ENCODE data around the gene TMEM82. TPM values are rescaled to one million over a fixed set of nuclear protein-coding genes. Genes with fewer than 3 reads are reported as not detected.

Gene TMEM82
- total RNA-seq, 1 donor from 2014 or later, result not detected

DNA sequence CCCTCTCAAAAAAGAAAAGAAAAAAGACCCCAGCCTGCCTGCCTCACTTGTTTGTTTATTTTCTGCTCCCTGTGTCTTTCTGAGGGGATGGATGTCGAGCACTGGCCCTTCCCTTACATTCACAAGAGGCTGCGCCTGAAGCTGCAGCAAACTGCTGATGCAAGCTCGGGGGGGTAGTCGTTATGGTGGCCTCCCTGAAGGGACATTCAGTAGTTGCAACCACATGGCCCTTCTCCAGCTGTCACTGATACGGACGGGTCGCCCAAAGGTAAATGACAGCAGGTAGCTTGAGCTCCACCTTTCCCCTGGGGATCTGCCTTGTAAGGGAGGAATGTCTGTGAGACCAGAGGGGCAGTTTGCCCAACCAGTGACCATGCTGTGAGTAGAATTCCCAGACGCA lies 40.5 kb upstream of the TMEM82 start:
- no peaks in the 10 kb centered on the region for H3K9me3 Mint-ChIP-seq (ENCODE audit: low read depth)
- H3K36me3 Mint-ChIP-seq (ENCODE audit: low read depth), result peaks cover 6% of the 10 kb centered on the region
- TF ChIP-seq, protein P1, sequence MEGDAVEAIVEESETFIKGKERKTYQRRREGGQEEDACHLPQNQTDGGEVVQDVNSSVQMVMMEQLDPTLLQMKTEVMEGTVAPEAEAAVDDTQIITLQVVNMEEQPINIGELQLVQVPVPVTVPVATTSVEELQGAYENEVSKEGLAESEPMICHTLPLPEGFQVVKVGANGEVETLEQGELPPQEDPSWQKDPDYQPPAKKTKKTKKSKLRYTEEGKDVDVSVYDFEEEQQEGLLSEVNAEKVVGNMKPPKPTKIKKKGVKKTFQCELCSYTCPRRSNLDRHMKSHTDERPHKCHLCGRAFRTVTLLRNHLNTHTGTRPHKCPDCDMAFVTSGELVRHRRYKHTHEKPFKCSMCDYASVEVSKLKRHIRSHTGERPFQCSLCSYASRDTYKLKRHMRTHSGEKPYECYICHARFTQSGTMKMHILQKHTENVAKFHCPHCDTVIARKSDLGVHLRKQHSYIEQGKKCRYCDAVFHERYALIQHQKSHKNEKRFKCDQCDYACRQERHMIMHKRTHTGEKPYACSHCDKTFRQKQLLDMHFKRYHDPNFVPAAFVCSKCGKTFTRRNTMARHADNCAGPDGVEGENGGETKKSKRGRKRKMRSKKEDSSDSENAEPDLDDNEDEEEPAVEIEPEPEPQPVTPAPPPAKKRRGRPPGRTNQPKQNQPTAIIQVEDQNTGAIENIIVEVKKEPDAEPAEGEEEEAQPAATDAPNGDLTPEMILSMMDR (IDR thresholded peaks at IDR 0.05), result no peak
- H3K4me1 Mint-ChIP-seq (ENCODE audit: low read depth), result peaks cover 45% of the 10 kb centered on the region
- peak overlapping the region; percentile 68 for H3K27ac Mint-ChIP-seq (ENCODE audit: unreplicated experiment)
- no peak overlapping the region for H3K4me3 Mint-ChIP-seq (ENCODE audit: unreplicated experiment)
- H3K27me3 Mint-ChIP-seq (ENCODE audit: low read depth), result no peaks in the 10 kb centered on the region
- DNase-seq (ENCODE audit: low spot score), result no peak

DNA sequence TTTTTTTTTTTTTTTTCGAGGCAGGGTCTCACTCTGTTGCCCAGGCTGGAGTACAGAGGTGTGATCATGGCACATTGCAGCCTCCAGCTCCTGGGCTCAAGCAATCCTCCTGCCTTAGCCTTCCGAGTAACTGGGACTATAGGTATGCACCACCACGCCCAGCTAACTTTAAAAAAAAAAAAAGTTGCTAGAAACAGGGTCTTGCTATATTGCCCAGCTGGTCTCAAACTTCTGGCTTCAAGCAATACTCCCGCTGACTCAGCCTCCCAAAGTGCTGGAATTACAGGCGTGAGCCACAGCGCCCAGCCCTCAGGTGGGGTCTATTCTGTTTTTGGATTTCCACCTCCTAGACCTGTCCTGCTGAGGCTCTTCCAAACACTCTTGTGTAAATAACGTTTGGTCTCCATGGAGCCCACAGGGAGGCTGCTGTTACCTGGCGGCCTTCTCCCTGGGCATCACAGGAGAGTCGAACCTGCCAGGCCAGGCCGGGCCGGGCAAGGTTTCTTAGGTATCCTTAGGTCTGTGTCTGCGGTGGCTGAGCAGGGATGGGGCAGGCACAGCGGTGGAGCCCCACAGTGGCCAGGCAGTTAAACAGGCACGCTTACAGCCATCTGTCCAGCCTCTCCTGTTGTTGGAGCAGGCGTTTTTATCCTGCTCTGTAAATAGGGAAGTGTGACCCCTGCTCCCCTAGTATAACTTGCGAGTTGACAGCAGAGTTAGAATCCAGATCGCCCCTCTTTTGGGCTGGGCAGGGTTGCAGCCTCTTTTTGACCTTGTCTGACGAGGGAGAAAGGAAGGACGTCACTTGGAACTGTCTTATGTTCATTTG lies 39.4 kb upstream of the TMEM82 start:
- Mint-ChIP-seq H3K27me3 (ENCODE audit: low read depth) (no peaks in the 10 kb centered on the region), H3K4me3 (ENCODE audit: unreplicated experiment) (peak overlapping the region; percentile 33), H3K4me1 (ENCODE audit: low read depth) (peaks cover 41% of the 10 kb centered on the region), H3K36me3 (ENCODE audit: low read depth) (peaks cover 4% of the 10 kb centered on the region), H3K9me3 (ENCODE audit: low read depth) (no peaks in the 10 kb centered on the region), H3K27ac (ENCODE audit: unreplicated experiment) (peak overlapping the region; percentile 99)
- TF ChIP-seq, protein P1 (IDR thresholded peaks at IDR 0.05), result peak; percentile 61
- no peak for DNase-seq (ENCODE audit: low spot score)

DNA sequence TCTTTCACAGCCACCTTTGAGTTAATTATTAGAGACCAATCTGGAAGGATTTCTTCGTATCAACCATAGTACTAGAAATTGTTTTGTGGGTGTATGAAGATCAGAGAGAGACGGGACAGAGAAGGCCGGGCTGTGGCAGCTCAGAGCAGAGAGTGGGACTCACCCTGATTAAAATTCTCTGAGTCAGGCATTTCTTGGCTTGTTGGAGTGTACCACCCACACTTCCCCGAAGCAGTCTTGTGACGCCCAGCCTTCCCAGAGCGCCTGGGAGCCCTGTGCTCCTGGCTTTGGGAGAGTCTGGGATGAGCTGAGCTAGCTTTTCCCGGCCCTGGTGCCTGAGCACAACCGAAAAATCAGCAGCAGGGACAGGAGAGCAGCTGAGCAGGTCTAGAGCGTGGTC lies 38.7 kb upstream of the TMEM82 start:
- Mint-ChIP-seq H3K27me3 (ENCODE audit: low read depth) (no peaks in the 10 kb centered on the region), H3K4me1 (ENCODE audit: low read depth) (peaks cover 41% of the 10 kb centered on the region), H3K27ac (ENCODE audit: unreplicated experiment) (peak overlapping the region; percentile 99), H3K4me3 (ENCODE audit: unreplicated experiment) (peak overlapping the region; percentile 33), H3K36me3 (ENCODE audit: low read depth) (peaks cover 4% of the 10 kb centered on the region), H3K9me3 (ENCODE audit: low read depth) (no peaks in the 10 kb centered on the region)
- TF ChIP-seq, protein P1 (IDR thresholded peaks at IDR 0.05), result no peak
- no peak for DNase-seq (ENCODE audit: low spot score)

DNA sequence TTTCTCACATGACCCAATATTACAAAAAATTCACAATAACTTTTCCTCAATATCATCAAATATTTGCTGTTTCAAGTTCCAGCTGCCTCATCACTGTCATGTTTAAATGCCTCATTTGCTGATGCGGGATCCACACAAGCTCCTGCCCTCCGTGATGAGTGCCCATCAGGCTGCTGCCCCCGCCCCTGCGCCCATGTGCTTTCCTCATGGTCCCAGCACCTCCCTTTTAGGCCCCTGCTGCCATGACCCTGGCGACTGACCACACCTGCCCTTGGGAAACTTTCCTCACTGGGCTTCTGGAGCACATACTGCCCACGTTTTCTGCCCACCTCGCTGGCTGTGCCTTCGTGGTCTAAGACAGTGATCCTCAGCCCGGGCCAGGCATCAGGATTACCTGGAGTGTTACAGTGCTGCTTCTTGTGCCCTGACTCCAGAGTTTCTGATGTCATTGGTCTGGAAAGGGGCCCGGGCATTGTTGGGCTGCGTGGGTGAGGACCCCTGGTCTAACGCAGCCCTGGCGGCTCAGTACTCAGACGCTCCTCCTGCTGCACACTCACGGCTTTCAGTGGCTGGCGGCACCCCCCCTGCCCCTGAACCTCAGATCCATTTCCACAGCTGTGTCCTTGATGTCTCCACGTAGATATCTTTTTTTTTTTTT lies 37.6 kb upstream of the TMEM82 start:
- Mint-ChIP-seq H3K4me3 (ENCODE audit: unreplicated experiment) (no peak overlapping the region), H3K4me1 (ENCODE audit: low read depth) (peaks cover 41% of the 10 kb centered on the region), H3K36me3 (ENCODE audit: low read depth) (peaks cover 4% of the 10 kb centered on the region), H3K27me3 (ENCODE audit: low read depth) (no peaks in the 10 kb centered on the region), H3K9me3 (ENCODE audit: low read depth) (no peaks in the 10 kb centered on the region), H3K27ac (ENCODE audit: unreplicated experiment) (peak overlapping the region; percentile 99)
- TF ChIP-seq, protein P1 (IDR thresholded peaks at IDR 0.05), result no peak
- no peak for DNase-seq (ENCODE audit: low spot score)

DNA sequence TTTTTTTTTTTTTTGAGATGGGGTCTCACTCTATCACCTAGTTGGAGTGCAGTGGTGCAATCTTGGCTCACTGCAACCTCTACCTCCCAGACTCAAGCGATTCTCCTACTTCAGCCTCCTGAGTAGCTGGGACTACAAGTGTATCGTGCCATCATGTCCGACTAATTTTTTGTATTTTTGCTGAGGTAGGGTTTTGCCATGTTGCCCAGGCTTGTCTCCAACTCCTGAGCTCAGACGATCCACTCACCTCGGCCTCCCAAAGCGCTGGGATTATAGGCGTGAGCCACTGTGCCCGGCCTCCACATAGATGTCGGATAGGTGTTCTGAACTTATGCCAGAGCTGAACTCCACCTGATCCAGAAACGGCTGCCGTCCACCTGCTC lies 37.1 kb upstream of the TMEM82 start:
- Mint-ChIP-seq H3K4me1 (ENCODE audit: low read depth) (peaks cover 41% of the 10 kb centered on the region), H3K4me3 (ENCODE audit: unreplicated experiment) (no peak overlapping the region), H3K27ac (ENCODE audit: unreplicated experiment) (peak overlapping the region; percentile 99), H3K27me3 (ENCODE audit: low read depth) (no peaks in the 10 kb centered on the region), H3K9me3 (ENCODE audit: low read depth) (no peaks in the 10 kb centered on the region), H3K36me3 (ENCODE audit: low read depth) (peaks cover 4% of the 10 kb centered on the region)
- DNase-seq (ENCODE audit: low spot score), result no peak
- TF ChIP-seq, protein P1 (IDR thresholded peaks at IDR 0.05), result no peak
